ENCODE data around the gene SLMAP. TPM values are rescaled to one million over a fixed set of nuclear protein-coding genes. Genes with fewer than 3 reads are reported as not detected.

Gene SLMAP
- total and polyA plus RNA-seq, 2 experiments from 2014 or later: 32.1 to 73.0 TPM

DNA sequence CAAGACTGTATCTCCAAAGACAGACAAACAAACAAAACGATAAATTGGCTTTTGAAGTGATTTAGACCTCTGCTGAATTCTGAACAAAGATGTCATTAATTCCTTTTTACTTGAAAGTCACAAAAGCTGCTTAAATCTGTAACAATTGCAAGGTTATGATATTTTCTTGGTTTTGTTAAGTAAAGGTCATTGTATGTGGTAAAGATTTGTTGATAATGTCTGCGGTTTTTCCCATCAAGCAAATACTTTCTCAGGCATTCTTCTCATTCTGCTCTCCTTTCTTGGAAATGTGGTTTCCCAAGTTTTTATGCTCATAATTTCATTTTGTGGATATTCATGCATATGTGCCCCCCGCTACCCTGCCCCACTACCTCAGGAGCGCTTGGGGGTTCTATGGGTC, 116.5 kb downstream of the SLMAP start:
- Mint-ChIP-seq H3K4me1 (no peaks in the 10 kb centered on the region), H3K36me3 (ENCODE audit: low read depth) (peaks cover 8% of the 10 kb centered on the region; the same call in 2 of the 3 replicates), H3K4me3 (no peak overlapping the region), H3K27ac (no peak overlapping the region), H3K27me3 (ENCODE audit: insufficient read depth, low read depth, poor library complexity) (no peaks in the 10 kb centered on the region), H3K9me3 (no peaks in the 10 kb centered on the region)
- Histone ChIP-seq H3K4me2 (no peak overlapping the region), H3K36me3 (ENCODE audit: insufficient read depth) (no peaks in the 10 kb centered on the region; the same call in 1 of the 2 replicates), H4K20me1 (replicated peaks; ENCODE audit: insufficient read depth) (no peaks in the 10 kb centered on the region), H3K4me3 (no peak overlapping the region), H3K4me1 (ENCODE audit: insufficient read depth) (no peaks in the 10 kb centered on the region), H3K79me2 (replicated peaks; ENCODE audit: insufficient read depth) (no peaks in the 10 kb centered on the region), H3K9me2 (ENCODE audit: insufficient read depth) (no peaks in the 10 kb centered on the region), H3K27me3 (ENCODE audit: insufficient read depth) (no peaks in the 10 kb centered on the region), H2AFZ (no peak overlapping the region), H3F3A (replicated peaks; ENCODE audit: low read depth) (no peaks in the 10 kb centered on the region), H3K27ac (ENCODE audit: low read depth) (no peak overlapping the region)
- DNase-seq (ENCODE audit: low spot score) (no peak), ATAC-seq (no peak)
- TF ChIP-seq, protein P1, sequence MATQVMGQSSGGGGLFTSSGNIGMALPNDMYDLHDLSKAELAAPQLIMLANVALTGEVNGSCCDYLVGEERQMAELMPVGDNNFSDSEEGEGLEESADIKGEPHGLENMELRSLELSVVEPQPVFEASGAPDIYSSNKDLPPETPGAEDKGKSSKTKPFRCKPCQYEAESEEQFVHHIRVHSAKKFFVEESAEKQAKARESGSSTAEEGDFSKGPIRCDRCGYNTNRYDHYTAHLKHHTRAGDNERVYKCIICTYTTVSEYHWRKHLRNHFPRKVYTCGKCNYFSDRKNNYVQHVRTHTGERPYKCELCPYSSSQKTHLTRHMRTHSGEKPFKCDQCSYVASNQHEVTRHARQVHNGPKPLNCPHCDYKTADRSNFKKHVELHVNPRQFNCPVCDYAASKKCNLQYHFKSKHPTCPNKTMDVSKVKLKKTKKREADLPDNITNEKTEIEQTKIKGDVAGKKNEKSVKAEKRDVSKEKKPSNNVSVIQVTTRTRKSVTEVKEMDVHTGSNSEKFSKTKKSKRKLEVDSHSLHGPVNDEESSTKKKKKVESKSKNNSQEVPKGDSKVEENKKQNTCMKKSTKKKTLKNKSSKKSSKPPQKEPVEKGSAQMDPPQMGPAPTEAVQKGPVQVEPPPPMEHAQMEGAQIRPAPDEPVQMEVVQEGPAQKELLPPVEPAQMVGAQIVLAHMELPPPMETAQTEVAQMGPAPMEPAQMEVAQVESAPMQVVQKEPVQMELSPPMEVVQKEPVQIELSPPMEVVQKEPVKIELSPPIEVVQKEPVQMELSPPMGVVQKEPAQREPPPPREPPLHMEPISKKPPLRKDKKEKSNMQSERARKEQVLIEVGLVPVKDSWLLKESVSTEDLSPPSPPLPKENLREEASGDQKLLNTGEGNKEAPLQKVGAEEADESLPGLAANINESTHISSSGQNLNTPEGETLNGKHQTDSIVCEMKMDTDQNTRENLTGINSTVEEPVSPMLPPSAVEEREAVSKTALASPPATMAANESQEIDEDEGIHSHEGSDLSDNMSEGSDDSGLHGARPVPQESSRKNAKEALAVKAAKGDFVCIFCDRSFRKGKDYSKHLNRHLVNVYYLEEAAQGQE (IDR thresholded peaks at IDR 0.05; ENCODE audit: unreplicated experiment): no peak
- no peak for TF ChIP-seq NANOG (IDR thresholded peaks at IDR 0.05; ENCODE audit: borderline replicate concordance)
- no peak for TF ChIP-seq CREB1 (CRISPR knock-in tag; IDR thresholded peaks at IDR 0.05; ENCODE audit: low read depth)
- TF ChIP-seq, protein P2, sequence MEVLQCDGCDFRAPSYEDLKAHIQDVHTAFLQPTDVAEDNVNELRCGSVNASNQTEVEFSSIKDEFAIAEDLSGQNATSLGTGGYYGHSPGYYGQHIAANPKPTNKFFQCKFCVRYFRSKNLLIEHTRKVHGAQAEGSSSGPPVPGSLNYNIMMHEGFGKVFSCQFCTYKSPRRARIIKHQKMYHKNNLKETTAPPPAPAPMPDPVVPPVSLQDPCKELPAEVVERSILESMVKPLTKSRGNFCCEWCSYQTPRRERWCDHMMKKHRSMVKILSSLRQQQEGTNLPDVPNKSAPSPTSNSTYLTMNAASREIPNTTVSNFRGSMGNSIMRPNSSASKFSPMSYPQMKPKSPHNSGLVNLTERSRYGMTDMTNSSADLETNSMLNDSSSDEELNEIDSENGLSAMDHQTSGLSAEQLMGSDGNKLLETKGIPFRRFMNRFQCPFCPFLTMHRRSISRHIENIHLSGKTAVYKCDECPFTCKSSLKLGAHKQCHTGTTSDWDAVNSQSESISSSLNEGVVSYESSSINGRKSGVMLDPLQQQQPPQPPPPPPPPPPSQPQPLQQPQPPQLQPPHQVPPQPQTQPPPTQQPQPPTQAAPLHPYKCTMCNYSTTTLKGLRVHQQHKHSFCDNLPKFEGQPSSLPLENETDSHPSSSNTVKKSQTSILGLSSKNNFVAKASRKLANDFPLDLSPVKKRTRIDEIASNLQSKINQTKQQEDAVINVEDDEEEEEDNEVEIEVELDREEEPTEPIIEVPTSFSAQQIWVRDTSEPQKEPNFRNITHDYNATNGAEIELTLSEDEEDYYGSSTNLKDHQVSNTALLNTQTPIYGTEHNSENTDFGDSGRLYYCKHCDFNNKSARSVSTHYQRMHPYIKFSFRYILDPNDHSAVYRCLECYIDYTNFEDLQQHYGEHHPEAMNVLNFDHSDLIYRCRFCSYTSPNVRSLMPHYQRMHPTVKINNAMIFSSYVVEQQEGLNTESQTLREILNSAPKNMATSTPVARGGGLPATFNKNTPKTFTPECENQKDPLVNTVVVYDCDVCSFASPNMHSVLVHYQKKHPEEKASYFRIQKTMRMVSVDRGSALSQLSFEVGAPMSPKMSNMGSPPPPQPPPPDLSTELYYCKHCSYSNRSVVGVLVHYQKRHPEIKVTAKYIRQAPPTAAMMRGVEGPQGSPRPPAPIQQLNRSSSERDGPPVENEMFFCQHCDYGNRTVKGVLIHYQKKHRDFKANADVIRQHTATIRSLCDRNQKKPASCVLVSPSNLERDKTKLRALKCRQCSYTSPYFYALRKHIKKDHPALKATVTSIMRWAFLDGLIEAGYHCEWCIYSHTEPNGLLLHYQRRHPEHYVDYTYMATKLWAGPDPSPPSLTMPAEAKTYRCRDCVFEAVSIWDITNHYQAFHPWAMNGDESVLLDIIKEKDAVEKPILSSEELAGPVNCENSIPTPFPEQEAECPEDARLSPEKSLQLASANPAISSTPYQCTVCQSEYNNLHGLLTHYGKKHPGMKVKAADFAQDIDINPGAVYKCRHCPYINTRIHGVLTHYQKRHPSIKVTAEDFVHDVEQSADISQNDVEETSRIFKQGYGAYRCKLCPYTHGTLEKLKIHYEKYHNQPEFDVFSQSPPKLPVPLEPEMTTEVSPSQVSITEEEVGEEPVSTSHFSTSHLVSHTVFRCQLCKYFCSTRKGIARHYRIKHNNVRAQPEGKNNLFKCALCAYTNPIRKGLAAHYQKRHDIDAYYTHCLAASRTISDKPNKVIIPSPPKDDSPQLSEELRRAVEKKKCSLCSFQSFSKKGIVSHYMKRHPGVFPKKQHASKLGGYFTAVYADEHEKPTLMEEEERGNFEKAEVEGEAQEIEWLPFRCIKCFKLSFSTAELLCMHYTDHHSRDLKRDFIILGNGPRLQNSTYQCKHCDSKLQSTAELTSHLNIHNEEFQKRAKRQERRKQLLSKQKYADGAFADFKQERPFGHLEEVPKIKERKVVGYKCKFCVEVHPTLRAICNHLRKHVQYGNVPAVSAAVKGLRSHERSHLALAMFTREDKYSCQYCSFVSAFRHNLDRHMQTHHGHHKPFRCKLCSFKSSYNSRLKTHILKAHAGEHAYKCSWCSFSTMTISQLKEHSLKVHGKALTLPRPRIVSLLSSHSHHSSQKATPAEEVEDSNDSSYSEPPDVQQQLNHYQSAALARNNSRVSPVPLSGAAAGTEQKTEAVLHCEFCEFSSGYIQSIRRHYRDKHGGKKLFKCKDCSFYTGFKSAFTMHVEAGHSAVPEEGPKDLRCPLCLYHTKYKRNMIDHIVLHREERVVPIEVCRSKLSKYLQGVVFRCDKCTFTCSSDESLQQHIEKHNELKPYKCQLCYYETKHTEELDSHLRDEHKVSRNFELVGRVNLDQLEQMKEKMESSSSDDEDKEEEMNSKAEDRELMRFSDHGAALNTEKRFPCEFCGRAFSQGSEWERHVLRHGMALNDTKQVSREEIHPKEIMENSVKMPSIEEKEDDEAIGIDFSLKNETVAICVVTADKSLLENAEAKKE (CRISPR knock-in tag; IDR thresholded peaks at IDR 0.05): no peak
- no peak for TF ChIP-seq ZNF331 (CRISPR knock-in tag; IDR thresholded peaks at IDR 0.05; ENCODE audit: low read depth)
